Measurements from ENCODE around the gene EPN1.
"Not testable (repeated sequence)": the region's sequence is repeated elsewhere in the genome, so short reads cannot be mapped to it uniquely, and the experiment has no call there.

EPN1 gene

GRCh38 chr19:55730378-55730777 lies 55.4 kb downstream of the EPN1 start:
- not testable (repeated sequence) for DNase-seq

- no peak for DNase-seq
These were observed 63.3 kb downstream of the EPN1 start, which contains the start of gene NLRP9 for GRCh38 chr19:55738302-55738701. NLRP9 (minus strand) TSS chr19:55738402; CDS start chr19:55738374, 28 bp downstream.

DNA sequence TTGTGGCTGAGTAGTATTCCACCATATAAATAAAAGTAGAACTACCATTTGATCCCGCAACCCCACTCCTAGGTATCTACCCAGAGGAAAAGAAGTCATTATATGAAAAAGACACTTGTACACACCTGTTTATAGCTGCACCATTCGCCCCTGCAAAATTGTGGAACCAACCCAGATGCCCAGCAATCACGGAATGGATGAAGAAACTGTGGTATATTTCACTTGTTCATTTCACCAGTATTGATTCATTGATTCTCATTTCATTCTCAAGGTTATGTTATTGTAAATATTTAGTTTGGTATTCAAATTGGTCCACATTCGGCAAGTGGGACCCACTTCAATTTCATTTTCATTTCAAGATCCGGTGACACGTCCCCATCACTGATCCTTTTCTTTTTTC lies 75.7 kb downstream of the EPN1 start:
- DNase-seq, result no peak

DNA sequence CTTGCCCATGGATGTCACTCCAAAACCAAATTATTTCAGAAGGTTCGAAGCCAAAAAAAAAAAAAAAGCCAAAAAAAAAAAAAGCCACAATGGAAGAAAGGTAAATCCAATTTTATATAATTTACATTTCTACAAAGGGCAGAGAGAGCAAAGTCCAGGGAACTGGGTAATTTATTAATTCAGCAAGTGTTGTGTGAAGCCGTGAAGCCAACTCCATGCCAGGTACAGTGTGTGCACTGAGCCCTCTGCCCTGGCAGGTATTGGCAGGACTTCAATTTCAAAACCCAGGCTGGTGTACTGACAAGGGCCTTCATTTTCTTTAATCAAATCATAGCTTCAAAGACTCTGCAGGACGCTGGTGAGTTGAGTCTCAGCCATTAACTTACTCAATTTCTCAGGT lies 78.4 kb downstream of the EPN1 start:
- no peak for DNase-seq

DNA sequence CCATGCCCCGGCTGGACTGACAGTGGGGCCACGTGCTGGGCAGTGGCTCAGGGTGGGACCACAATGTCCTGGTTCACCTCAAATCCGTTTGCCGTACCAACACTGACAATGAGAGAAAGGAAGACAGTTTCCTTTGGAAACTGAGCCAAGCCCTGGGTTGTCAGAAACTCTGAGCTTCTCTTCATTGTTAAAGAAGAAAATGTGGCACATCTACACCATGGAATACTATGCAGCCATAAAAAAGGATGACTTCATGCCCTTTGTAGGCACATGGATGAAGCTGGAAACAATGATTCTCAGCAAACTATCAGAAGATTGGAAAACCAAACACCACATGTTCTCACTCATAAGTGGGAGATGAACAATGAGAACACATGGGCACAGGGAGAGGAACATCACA lies 81.8 kb downstream of the EPN1 start:
- DNase-seq, result not testable (repeated sequence)

- DNase-seq, result not testable (repeated sequence)
These were observed 83.8 kb downstream of the EPN1 start, which contains the start of gene RFPL4A for GRCh38 chr19:55758797-55759196. RFPL4A (plus strand) TSS chr19:55759097; CDS start chr19:55761801, 2,704 bp downstream.
